Measurements from ENCODE around the gene NLRP10.

- no peak for TF ChIP-seq CTCF (IDR thresholded peaks at IDR 0.05)
- TF ChIP-seq EZH2 (IDR thresholded peaks at IDR 0.05), result no peak
These were observed 35.1 kb upstream of the NLRP10 start for GRCh38 chr11:8000390-8000789.
